ENCODE data around the gene A1BG. TPM values are rescaled to one million over a fixed set of nuclear protein-coding genes. Genes with fewer than 3 reads are reported as not detected.

The A1BG gene
- total RNA-seq, 2 experiments from 2014 or later: 26.9 to 47.2 TPM

DNA sequence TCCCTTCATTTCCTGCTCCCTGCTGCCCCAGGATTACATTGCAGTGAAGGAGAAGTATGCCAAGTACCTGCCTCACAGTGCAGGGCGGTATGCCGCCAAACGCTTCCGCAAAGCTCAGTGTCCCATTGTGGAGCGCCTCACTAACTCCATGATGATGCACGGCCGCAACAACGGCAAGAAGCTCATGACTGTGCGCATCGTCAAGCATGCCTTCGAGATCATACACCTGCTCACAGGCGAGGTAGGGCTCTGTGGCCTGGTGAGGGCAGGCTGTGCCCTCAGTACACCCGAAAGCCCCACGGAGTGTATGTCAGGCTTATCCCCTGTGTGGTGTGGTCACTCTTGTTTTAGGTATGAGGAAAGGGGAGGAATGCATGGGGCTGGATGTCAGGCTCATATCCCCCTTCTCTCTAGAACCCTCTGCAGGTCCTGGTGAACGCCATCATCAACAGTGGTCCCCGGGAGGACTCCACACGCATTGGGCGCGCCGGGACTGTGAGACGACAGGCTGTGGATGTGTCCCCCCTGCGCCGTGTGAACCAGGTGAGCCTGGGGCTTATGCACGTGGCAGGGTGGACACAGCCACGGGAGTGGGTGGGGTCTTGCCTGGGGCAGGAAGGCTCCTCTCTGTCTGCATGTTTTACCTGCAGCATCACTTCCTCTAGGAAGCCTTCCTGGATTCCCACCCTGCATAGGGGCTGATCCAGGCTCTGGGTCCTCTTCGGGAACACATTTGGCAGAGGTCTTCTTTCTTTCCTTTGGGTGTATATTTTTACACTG is 39.8 kb upstream of the A1BG start:
- Histone ChIP-seq H3K9me3 (ENCODE audit: low read length) (no peaks in the 10 kb centered on the region), H3K4me2 (ENCODE audit: low read length) (no peak overlapping the region), H3K9me2 (ENCODE audit: insufficient read depth, low read length) (no peaks in the 10 kb centered on the region), H3K27ac (ENCODE audit: low read depth, low read length, poor library complexity, severe bottlenecking) (no peak overlapping the region), H3K79me2 (ENCODE audit: insufficient read depth, low read depth, low read length) (peaks cover 39% of the 10 kb centered on the region), H3K4me1 (ENCODE audit: insufficient read depth, low read length, poor library complexity, severe bottlenecking) (peaks cover 13% of the 10 kb centered on the region), H2AFZ (ENCODE audit: low read length) (no peak overlapping the region), H4K20me1 (ENCODE audit: insufficient read depth, low read length) (peaks cover 17% of the 10 kb centered on the region), H3K36me3 (ENCODE audit: insufficient read depth, low read length) (peaks cover 87% of the 10 kb centered on the region), H3K4me3 (ENCODE audit: low read depth, low read length, poor library complexity, severe bottlenecking) (no peak overlapping the region)
- TF ChIP-seq EZH2phosphoT487 (IDR thresholded peaks at IDR 0.05; ENCODE audit: borderline replicate concordance, low read depth, low read length): no peak
- TF ChIP-seq, protein P1, sequence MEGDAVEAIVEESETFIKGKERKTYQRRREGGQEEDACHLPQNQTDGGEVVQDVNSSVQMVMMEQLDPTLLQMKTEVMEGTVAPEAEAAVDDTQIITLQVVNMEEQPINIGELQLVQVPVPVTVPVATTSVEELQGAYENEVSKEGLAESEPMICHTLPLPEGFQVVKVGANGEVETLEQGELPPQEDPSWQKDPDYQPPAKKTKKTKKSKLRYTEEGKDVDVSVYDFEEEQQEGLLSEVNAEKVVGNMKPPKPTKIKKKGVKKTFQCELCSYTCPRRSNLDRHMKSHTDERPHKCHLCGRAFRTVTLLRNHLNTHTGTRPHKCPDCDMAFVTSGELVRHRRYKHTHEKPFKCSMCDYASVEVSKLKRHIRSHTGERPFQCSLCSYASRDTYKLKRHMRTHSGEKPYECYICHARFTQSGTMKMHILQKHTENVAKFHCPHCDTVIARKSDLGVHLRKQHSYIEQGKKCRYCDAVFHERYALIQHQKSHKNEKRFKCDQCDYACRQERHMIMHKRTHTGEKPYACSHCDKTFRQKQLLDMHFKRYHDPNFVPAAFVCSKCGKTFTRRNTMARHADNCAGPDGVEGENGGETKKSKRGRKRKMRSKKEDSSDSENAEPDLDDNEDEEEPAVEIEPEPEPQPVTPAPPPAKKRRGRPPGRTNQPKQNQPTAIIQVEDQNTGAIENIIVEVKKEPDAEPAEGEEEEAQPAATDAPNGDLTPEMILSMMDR (conservative IDR thresholded peaks at IDR 0.05; ENCODE audit: low read length): no peak
- intact Hi-C loops (cut with micrococcal nuclease; ENCODE audit: unreplicated experiment): no loop called here
- ChIA-PET CTCF (ENCODE audit: unreplicated experiment) (no interaction called here), POLR2A (no interaction called here)
- DNase-seq (ENCODE audit: low spot score): no peak
- BruUV-seq (replicated peaks): no TSS peak

GRCh38 chr19:58388175-58388526 is 34.9 kb upstream of the A1BG start:
- H3K4me2 ChIP-seq (ENCODE audit: low read length): peak overlapping the region; percentile 93
- H2AFZ ChIP-seq (ENCODE audit: low read length): no peak overlapping the region
- peaks cover 30% of the 10 kb centered on the region for H3K4me1 ChIP-seq (ENCODE audit: insufficient read depth, low read length, poor library complexity, severe bottlenecking)
- H3K9me2 ChIP-seq (ENCODE audit: insufficient read depth, low read length): no peaks in the 10 kb centered on the region
- H3K36me3 ChIP-seq (ENCODE audit: insufficient read depth, low read length): peaks cover 56% of the 10 kb centered on the region
- peaks cover 50% of the 10 kb centered on the region for H3K79me2 ChIP-seq (ENCODE audit: insufficient read depth, low read depth, low read length)
- intact Hi-C loops (cut with micrococcal nuclease; ENCODE audit: unreplicated experiment): no loop called here
- ChIA-PET POLR2A (interaction anchor here (0.7 kb wide), 1 partner anchor 14 kb away, joined by 4 read pairs; no protein-coding TSS in a partner anchor), CTCF (ENCODE audit: unreplicated experiment) (no interaction called here)
- BruUV-seq (replicated peaks): no TSS peak
- H3K9me3 ChIP-seq (ENCODE audit: low read length): no peaks in the 10 kb centered on the region
- no peak overlapping the region for H3K27ac ChIP-seq (ENCODE audit: low read depth, low read length, poor library complexity, severe bottlenecking)
- H4K20me1 ChIP-seq (ENCODE audit: insufficient read depth, low read length): peaks cover 23% of the 10 kb centered on the region
- DNase-seq (ENCODE audit: low spot score): no peak
- no peak for TF ChIP-seq EZH2phosphoT487 (IDR thresholded peaks at IDR 0.05; ENCODE audit: borderline replicate concordance, low read depth, low read length)
- TF ChIP-seq, protein P1 (conservative IDR thresholded peaks at IDR 0.05; ENCODE audit: low read length): no peak
- peak overlapping the region; percentile 100 for H3K4me3 ChIP-seq (ENCODE audit: low read depth, low read length, poor library complexity, severe bottlenecking)

Data from OCI-LY7 (cell line).